ENCODE data around the gene PPP2R1A. TPM values are rescaled to one million over a fixed set of nuclear protein-coding genes. Genes with fewer than 3 reads are reported as not detected.

The PPP2R1A gene
- total and polyA plus RNA-seq, 12 donors, result 238 to 469 (median 401) TPM

GRCh38 chr19:52217576-52217975 lies 27.7 kb downstream of the PPP2R1A start:
- H3K9me3 ChIP-seq, result no peaks in the 10 kb centered on the region
- no peak overlapping the region for H3K27ac ChIP-seq
- 84 to 88% methylated on average over 5 of the region's 5 CpGs for WGBS, 2 donors
- DNase-seq (no peak), ATAC-seq (no peak)
- H3K4me3 ChIP-seq, result no peak overlapping the region
- intact Hi-C loops (cut with DNase I), result no loop called here
- H3K4me1 ChIP-seq, result no peaks in the 10 kb centered on the region
- peaks cover 26 to 100% (median 97%) of the 10 kb centered on the region in 9 donors for H3K36me3 ChIP-seq
- H3K27me3 ChIP-seq, result no peaks in the 10 kb centered on the region
- no peak for TF ChIP-seq CTCF (IDR thresholded peaks at IDR 0.05)

- WGBS, 2 donors, result 94 to 96% methylated on average over 8 of the region's 8 CpGs
- no peaks in the 10 kb centered on the region for H3K27me3 ChIP-seq
- DNase-seq (no peak), ATAC-seq (peak in 1 of 8 donors; percentile 24)
- no peaks in the 10 kb centered on the region for H3K4me1 ChIP-seq
- no peak overlapping the region for H3K27ac ChIP-seq
- H3K4me3 ChIP-seq, result no peak overlapping the region
- H3K36me3 ChIP-seq, result peaks cover 32 to 100% (median 95%) of the 10 kb centered on the region in 9 donors
- intact Hi-C loops (cut with DNase I), result no loop called here
- no peaks in the 10 kb centered on the region for H3K9me3 ChIP-seq
- TF ChIP-seq CTCF (IDR thresholded peaks at IDR 0.05), result no peak
These were observed 29.8 kb downstream of the PPP2R1A start for GRCh38 chr19:52219611-52220010.

GRCh38 chr19:52221031-52221430 lies 31.2 kb downstream of the PPP2R1A start:
- Histone ChIP-seq H3K36me3 (peaks cover 28 to 100% (median 91%) of the 10 kb centered on the region in 9 donors), H3K9me3 (no peaks in the 10 kb centered on the region), H3K27me3 (no peaks in the 10 kb centered on the region), H3K27ac (no peak overlapping the region), H3K4me1 (no peaks in the 10 kb centered on the region), H3K4me3 (no peak overlapping the region)
- no peak for TF ChIP-seq CTCF (IDR thresholded peaks at IDR 0.05)
- 95 to 98% methylated on average over 6 of the region's 6 CpGs for WGBS, 2 donors
- ATAC-seq (peak in 2 of 8 donors; percentile 27), DNase-seq (no peak)
- intact Hi-C loops (cut with DNase I), result no loop called here

- WGBS, 2 donors, result 93 to 94% methylated on average over 7 of the region's 7 CpGs
- intact Hi-C loops (cut with DNase I), result no loop called here
- Histone ChIP-seq H3K9me3 (no peaks in the 10 kb centered on the region), H3K4me1 (no peaks in the 10 kb centered on the region), H3K27me3 (no peaks in the 10 kb centered on the region), H3K27ac (no peak overlapping the region), H3K4me3 (no peak overlapping the region), H3K36me3 (peaks cover 23 to 100% (median 93%) of the 10 kb centered on the region in 9 donors)
- DNase-seq, result no peak
- no peak for ATAC-seq
- TF ChIP-seq CTCF (IDR thresholded peaks at IDR 0.05), result no peak
These were observed 32.1 kb downstream of the PPP2R1A start for GRCh38 chr19:52221831-52222375.

All from heart right ventricle (tissue), 16 donors.